Testis (tissue), 2 donors: ENCODE measurements around the gene SCARB1.

Experiments
- POLR2A ChIP-seq: fragments of 450-650 bp; IDR thresholded peaks from one replicate; pipeline ENCODE4 v1.6.1; 2017; ENCODE audit warnings: antibody characterized with exemption, mild to moderate bottlenecking, moderate library complexity
- TF ChIP-seq, protein P1 (sequence below), 3 experiments: fragments of 450-650 bp in 2 of 3; fragments of 200-600 bp in 1 of 3; sonication (generic) in 1 of 3; IDR thresholded peaks; one replicate each; pipeline ENCODE4 v1.5.1; 2016 to 2019; ENCODE audit warnings: antibody characterized with exemption in 3 of 3, mild to moderate bottlenecking in 2 of 3, moderate library complexity in 1 of 3

DNA sequence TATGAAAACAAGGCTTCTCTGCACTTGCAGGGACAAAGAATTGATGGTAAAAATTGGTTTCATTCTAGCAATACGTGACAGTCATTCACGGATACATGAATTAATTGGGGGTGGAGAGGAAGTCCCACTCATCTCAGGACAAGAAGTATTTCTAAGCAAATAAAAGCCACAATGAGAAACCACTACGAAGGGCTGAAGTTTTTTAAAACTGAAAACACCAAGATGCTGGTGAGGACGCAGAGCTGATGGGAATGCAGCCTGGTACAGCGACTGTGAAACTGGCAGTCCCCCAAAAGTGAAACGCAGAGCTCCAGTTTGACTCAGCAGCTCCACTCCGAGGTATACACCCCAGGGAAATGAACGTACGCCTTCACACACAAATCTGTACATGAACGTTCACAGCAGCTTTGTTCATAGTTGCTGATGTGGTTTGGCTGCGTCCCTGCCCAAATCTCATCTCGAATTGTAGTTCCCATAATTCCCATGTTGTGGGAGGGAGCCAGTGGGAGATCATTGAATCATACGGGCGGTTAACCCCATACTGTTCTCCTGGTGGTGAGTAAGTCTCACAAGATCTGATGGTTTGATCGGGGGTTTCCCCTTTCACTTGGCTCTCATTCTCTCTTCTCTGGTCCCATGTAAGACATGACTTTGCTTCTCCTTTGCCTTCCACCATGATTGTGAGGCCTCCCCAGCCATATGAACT, 89.0 kb downstream of the SCARB1 start:
- TF ChIP-seq POLR2A, result no peak
- TF ChIP-seq, protein P1, sequence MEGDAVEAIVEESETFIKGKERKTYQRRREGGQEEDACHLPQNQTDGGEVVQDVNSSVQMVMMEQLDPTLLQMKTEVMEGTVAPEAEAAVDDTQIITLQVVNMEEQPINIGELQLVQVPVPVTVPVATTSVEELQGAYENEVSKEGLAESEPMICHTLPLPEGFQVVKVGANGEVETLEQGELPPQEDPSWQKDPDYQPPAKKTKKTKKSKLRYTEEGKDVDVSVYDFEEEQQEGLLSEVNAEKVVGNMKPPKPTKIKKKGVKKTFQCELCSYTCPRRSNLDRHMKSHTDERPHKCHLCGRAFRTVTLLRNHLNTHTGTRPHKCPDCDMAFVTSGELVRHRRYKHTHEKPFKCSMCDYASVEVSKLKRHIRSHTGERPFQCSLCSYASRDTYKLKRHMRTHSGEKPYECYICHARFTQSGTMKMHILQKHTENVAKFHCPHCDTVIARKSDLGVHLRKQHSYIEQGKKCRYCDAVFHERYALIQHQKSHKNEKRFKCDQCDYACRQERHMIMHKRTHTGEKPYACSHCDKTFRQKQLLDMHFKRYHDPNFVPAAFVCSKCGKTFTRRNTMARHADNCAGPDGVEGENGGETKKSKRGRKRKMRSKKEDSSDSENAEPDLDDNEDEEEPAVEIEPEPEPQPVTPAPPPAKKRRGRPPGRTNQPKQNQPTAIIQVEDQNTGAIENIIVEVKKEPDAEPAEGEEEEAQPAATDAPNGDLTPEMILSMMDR (IDR thresholded peaks at IDR 0.05), result no peak
